H1 (cell line): ENCODE data around the gene CAMK1. TPM values are rescaled to one million over a fixed set of nuclear protein-coding genes. Genes with fewer than 3 reads are reported as not detected.

Experiments used
- CTCF ChIA-PET: fragments of 300-600 bp; sonication (Branson Sonifier 250); formaldehyde crosslinking; loops from one replicate; lab custom pipeline; 2021; ENCODE audit not compliant: partially characterized antibody; lab: Charles Lee
- POLR2A ChIA-PET: fragments of 300-600 bp; sonication (Branson Sonifier 250); formaldehyde crosslinking; loops from one replicate; lab custom pipeline; 2021; ENCODE audit warnings: inconsistent platforms; ENCODE audit not compliant: partially characterized antibody; lab: Charles Lee
- DNase-seq, 2 experiments: peaks; one replicate each; pipeline versions ENCODE4 v3.0.0 to v3.0.0-alpha.2; 2010 to 2022; ENCODE audit warnings: low spot score in 2 of 2, low read depth in 1 of 2, mixed read lengths in 1 of 2
- FAIRE-seq: peaks from 2 replicates; lab custom pipeline; 2011; peaks lifted over from hg19 to GRCh38; lab: Jason Lieb, UNC
- H2AFZ ChIP-seq: 2 replicates; pipeline ENCODE4 v1.8.1; 2012; ENCODE audit warnings: low read length, inconsistent platforms
- H2AK5ac ChIP-seq: 2 replicates; pipeline ENCODE4 v1.6.1; 2013; ENCODE audit warnings: low read depth, low read length
- H2BK120ac ChIP-seq: replicated peaks from 2 replicates; pipeline ENCODE3; 2013; ENCODE audit warnings: low read depth, low read length, inconsistent platforms
- H2BK12ac ChIP-seq: 2 replicates; pipeline ENCODE4 v1.6.1; 2013; ENCODE audit warnings: low read depth, low read length
- H2BK15ac ChIP-seq: 2 replicates; pipeline ENCODE4 v1.6.1; 2013; ENCODE audit warnings: low read length
- H2BK20ac ChIP-seq: 2 replicates; pipeline ENCODE4 v1.6.1; 2013; ENCODE audit warnings: low read length
- H2BK5ac ChIP-seq: 2 replicates; pipeline ENCODE4 v1.6.1; 2013; ENCODE audit warnings: low read depth, low read length
- H3K14ac ChIP-seq: 2 replicates; pipeline ENCODE4 v1.6.1; 2013; ENCODE audit warnings: inconsistent platforms; ENCODE audit not compliant: insufficient read length
- H3K18ac ChIP-seq: 2 replicates; pipeline ENCODE4 v1.6.1; 2013; ENCODE audit warnings: low read length; ENCODE audit errors: extremely low read depth
- H3K23ac ChIP-seq: 2 replicates; pipeline ENCODE4 v1.6.1; 2013; ENCODE audit warnings: inconsistent platforms; ENCODE audit not compliant: insufficient read length
- H3K23me2 ChIP-seq: 2 replicates; pipeline ENCODE4 v1.6.1; 2013; ENCODE audit warnings: low read depth, low read length
- H3K27ac ChIP-seq: 2 replicates; pipeline ENCODE4 v1.6.1; 2011; ENCODE audit warnings: low read depth, low read length, inconsistent platforms
- H3K27me3 ChIP-seq, 4 experiments: replicated peaks in 1 of 4; 1 replicate in 1 of 4; 2 replicates in 3 of 4; pipeline versions ENCODE4 v1.6.1 to v1.8.1; 2011 to 2013; ENCODE audit warnings: low read length in 3 of 4, mild to moderate bottlenecking in 3 of 4, inconsistent platforms in 2 of 4, mixed read lengths in 2 of 4, moderate library complexity in 1 of 4; ENCODE audit not compliant: control insufficient read depth in 3 of 4, insufficient read depth in 3 of 4; ENCODE audit errors: extremely low read depth in 1 of 4
- H3K36me3 ChIP-seq, 4 experiments: 2 replicates each; pipeline versions ENCODE4 v1.6.1 to v1.8.1; 2011 to 2013; ENCODE audit warnings: mild to moderate bottlenecking in 4 of 4, low read length in 3 of 4, moderate library complexity in 2 of 4, control low read depth in 1 of 4, inconsistent platforms in 1 of 4; ENCODE audit not compliant: insufficient read depth in 4 of 4, control insufficient read depth in 2 of 4
- H3K4ac ChIP-seq: replicated peaks from 2 replicates; pipeline ENCODE3; 2013; ENCODE audit warnings: low read length, low read depth, mixed read lengths, inconsistent platforms; ENCODE audit not compliant: insufficient read length
- H3K4me1 ChIP-seq, 4 experiments: replicated peaks in 1 of 4; 1 replicate in 1 of 4; 2 replicates in 3 of 4; pipeline versions ENCODE4 v1.6.1 to v1.8.1; 2011 to 2013; ENCODE audit warnings: low read length in 3 of 4, inconsistent platforms in 2 of 4, mixed read lengths in 1 of 4; ENCODE audit not compliant: insufficient read depth in 4 of 4, control insufficient read depth in 3 of 4
- H3K4me2 ChIP-seq, 2 experiments: 2 replicates each; pipeline versions ENCODE4 v1.6.1 to v1.8.1; 2011 to 2013; ENCODE audit warnings: low read depth in 2 of 2, low read length in 2 of 2, control low read depth in 1 of 2, inconsistent platforms in 1 of 2, mild to moderate bottlenecking in 1 of 2; ENCODE audit not compliant: insufficient read depth in 1 of 2
- H3K4me3 ChIP-seq, 4 experiments: fragments of 200-600, 300-600 bp in 1 of 4; sonication (generic), shearing (Covaris generic), sonication (Bioruptor Twin) in 1 of 4; 2 replicates each; pipeline versions ENCODE4 v1.5.1 to v1.8.1; 2011 to 2016; ENCODE audit warnings: low read length in 4 of 4, low read depth in 3 of 4, control low read depth in 2 of 4, inconsistent platforms in 2 of 4, mild to moderate bottlenecking in 2 of 4, mixed read lengths in 1 of 4, moderate library complexity in 1 of 4; ENCODE audit not compliant: insufficient read depth in 2 of 4; ENCODE audit errors: extremely low read depth in 1 of 4
- H3K56ac ChIP-seq: replicated peaks from 2 replicates; pipeline ENCODE3; 2013; ENCODE audit warnings: low read depth, mild to moderate bottlenecking, mixed read lengths, low read length, inconsistent platforms; ENCODE audit not compliant: insufficient read length
- H3K79me1 ChIP-seq: 2 replicates; pipeline ENCODE4 v1.6.1; 2013; ENCODE audit warnings: low read depth, low read length, control low read depth
- H3K79me2 ChIP-seq, 2 experiments: 2 replicates each; pipeline versions ENCODE4 v1.6.1 to v1.8.1; 2012 to 2013; ENCODE audit warnings: low read length in 2 of 2, mild to moderate bottlenecking in 2 of 2, inconsistent platforms in 1 of 2; ENCODE audit not compliant: insufficient read depth in 2 of 2, control insufficient read depth in 1 of 2
- H3K9ac ChIP-seq, 4 experiments: replicated peaks in 1 of 4; 1 replicate in 1 of 4; 2 replicates in 3 of 4; pipeline versions ENCODE4 v1.6.1 to v1.8.1; 2011 to 2013; ENCODE audit warnings: low read depth in 3 of 4, low read length in 3 of 4, control low read depth in 2 of 4, mild to moderate bottlenecking in 2 of 4, moderate library complexity in 2 of 4, inconsistent platforms in 1 of 4; ENCODE audit errors: extremely low read depth in 1 of 4
- H3K9me3 ChIP-seq, 2 experiments: 2 replicates each; pipeline versions ENCODE4 v1.6.1 to v1.8.1; 2012 to 2013; ENCODE audit warnings: mild to moderate bottlenecking in 2 of 2, moderate library complexity in 2 of 2, control low read depth in 1 of 2, inconsistent platforms in 1 of 2, low read depth in 1 of 2, low read length in 1 of 2, mixed read lengths in 1 of 2; ENCODE audit not compliant: insufficient read depth in 2 of 2
- H4K20me1 ChIP-seq, 2 experiments: replicated peaks in 1 of 2; 2 replicates each; pipeline versions ENCODE3 to v1.8.1; 2011 to 2013; ENCODE audit warnings: inconsistent platforms in 2 of 2, low read length in 2 of 2, mild to moderate bottlenecking in 1 of 2; ENCODE audit not compliant: insufficient read depth in 2 of 2, control insufficient read depth in 1 of 2
- H4K5ac ChIP-seq: 2 replicates; pipeline ENCODE4 v1.6.1; 2013; ENCODE audit warnings: low read length, low read depth, mixed read lengths, inconsistent platforms; ENCODE audit not compliant: insufficient read length
- H4K8ac ChIP-seq: 2 replicates; pipeline ENCODE4 v1.8.0; 2013; ENCODE audit warnings: mild to moderate bottlenecking, moderate library complexity, low read length, inconsistent platforms; ENCODE audit not compliant: insufficient read depth; ENCODE audit errors: extremely low read depth
- H4K91ac ChIP-seq: replicated peaks from 2 replicates; pipeline ENCODE3; 2013; ENCODE audit warnings: low read length, mixed read lengths, inconsistent platforms; ENCODE audit not compliant: insufficient read length
- ATF2 ChIP-seq: IDR thresholded peaks from 2 replicates; pipeline ENCODE4 v1.6.1; 2012; ENCODE audit warnings: low read length, inconsistent platforms
- CBX5 ChIP-seq: fragments of 300-800, 300-1000 bp; sonication (generic); IDR thresholded peaks from 2 replicates; pipeline ENCODE4 v1.7.1; 2016; ENCODE audit warnings: antibody characterized with exemption, low read length, low read depth
- CHD2 ChIP-seq: IDR thresholded peaks from 2 replicates; pipeline ENCODE4 v1.6.1; 2012; ENCODE audit warnings: low read length, improper control_type of control experiment
- CREB1 ChIP-seq: IDR thresholded peaks from 2 replicates; pipeline ENCODE4 v1.6.1; 2012; ENCODE audit warnings: inconsistent platforms
- E2F6 ChIP-seq: IDR thresholded peaks from 2 replicates; pipeline ENCODE4 v1.6.1; 2012; ENCODE audit warnings: inconsistent platforms
- EP300 ChIP-seq, 2 experiments: IDR thresholded peaks; 1 replicate in 1 of 2; 2 replicates in 1 of 2; pipeline ENCODE4 v1.6.1; 2011 to 2012; ENCODE audit warnings: low read depth in 2 of 2, low read length in 2 of 2, mild to moderate bottlenecking in 2 of 2, borderline replicate concordance in 1 of 2, inconsistent platforms in 1 of 2, moderate library complexity in 1 of 2
- JUN ChIP-seq: IDR thresholded peaks from 2 replicates; pipeline ENCODE4 v1.6.1; 2011; ENCODE audit warnings: low read depth, mild to moderate bottlenecking, improper control_type of control experiment, low read length
- KDM5A ChIP-seq: fragments of 200-600 bp; IDR thresholded peaks from 2 replicates; pipeline ENCODE4 v1.7.1; 2012; ENCODE audit warnings: mild to moderate bottlenecking, low read length, inconsistent platforms, mixed read lengths
- MAFK ChIP-seq: IDR thresholded peaks from 2 replicates; pipeline ENCODE4 v1.6.1; 2012; ENCODE audit warnings: low read depth, mild to moderate bottlenecking, improper control_type of control experiment, low read length
- POLR2A ChIP-seq, 2 experiments: IDR thresholded peaks; 1 replicate in 1 of 2; 2 replicates in 1 of 2; pipeline ENCODE4 v1.6.1; 2011; ENCODE audit warnings: low read depth in 2 of 2, low read length in 2 of 2, mild to moderate bottlenecking in 2 of 2; ENCODE audit errors: control extremely low read depth in 1 of 2
- RFX5 ChIP-seq: IDR thresholded peaks from 2 replicates; pipeline ENCODE4 v1.6.1; 2011; ENCODE audit warnings: low read depth, low read length, improper control_type of control experiment, borderline replicate concordance
- SIN3A ChIP-seq, 2 experiments: IDR thresholded peaks in 1 of 2; conservative IDR thresholded peaks in 1 of 2; 2 replicates each; pipeline ENCODE4 v1.6.1; 2011 to 2012; ENCODE audit warnings: low read length in 2 of 2, improper control_type of control experiment in 1 of 2, low read depth in 1 of 2, mild to moderate bottlenecking in 1 of 2
- TCF12 ChIP-seq: IDR thresholded peaks from 2 replicates; pipeline ENCODE4 v1.6.1; 2011; ENCODE audit warnings: low read depth, mild to moderate bottlenecking, low read length
- WGBS, 2 experiments: shearing (Covaris generic) in 1 of 2; methylation state at CpG; one replicate each; pipeline versions ENCODE4 v1.1.6 to v1.1.7; 2013 to 2015; ENCODE audit warnings: low lambda C conversion rate in 2 of 2, mixed read lengths in 2 of 2, inconsistent platforms in 1 of 2, low coverage in 1 of 2, missing lambda C conversion rate in 1 of 2; ENCODE audit not compliant: insufficient replicate concordance in 2 of 2, insufficient coverage in 1 of 2, insufficient read length in 1 of 2; ENCODE audit errors: extremely low coverage in 1 of 2, missing lambda C conversion rate in 1 of 2; 5-methylcytosine and 5-hydroxymethylcytosine counted together
- polyA plus RNA-seq, 7 experiments: library from polyadenylated mRNA; depleted of rRNA in 3 of 7; stranded (reverse) in 5 of 7; unstranded in 2 of 7; fragments of >200 nt in 5 of 7; fragments of 200-250 nt in 2 of 7; gene quantifications; 1 replicate in 5 of 7; 2 replicates in 1 of 7; 4 replicates in 1 of 7; pipeline versions ENCODE4 v1.2.1 to v1.2.3, GENCODE V29; 2011 to 2013; ENCODE audit warnings: missing spikeins in 2 of 7, mixed read lengths in 2 of 7
- total RNA-seq: library from RNA; stranded (reverse); fragmentation: NEBNext Ultra II Directional; extraction: Animal tissue kit (Norgen Biotek cat#: 25700); gene quantifications from 2 replicates; pipeline ENCODE4 v1.2.1, GENCODE V29; 2021

CAMK1 gene
- total and polyA plus RNA-seq, 2 of the 8 experiments (the other 6 are each of a cell fraction or from before 2014, with no cell fraction given), result 4.9 to 5.1 TPM

GRCh38 chr3:9777694-9778021 lies 7.9 kb upstream of the CAMK1 start:
- H2AFZ ChIP-seq, result no peak overlapping the region
- no peaks in the 10 kb centered on the region for H4K20me1 ChIP-seq
- ChIA-PET CTCF (no interaction called here), POLR2A (interaction anchor here (0.6 to 2.8 kb wide), 11 partner anchors 8 to 79 kb away, joined by 3 to 10 read pairs (median 4); partner anchors contain the start of genes ARPC4, BRPF1 and TADA3)
- peaks cover 2 to 12% (median 10%) of the 10 kb centered on the region in 4 experiments; a peak in 6 of 8 replicates for H3K36me3 ChIP-seq
- H2AK5ac ChIP-seq, result no peak overlapping the region
- no peak overlapping the region for H2BK120ac ChIP-seq
- no peak overlapping the region for H3K4me2 ChIP-seq
- no peak overlapping the region for H3K56ac ChIP-seq
- H4K5ac ChIP-seq, result no peak overlapping the region
- no peak overlapping the region for H3K9ac ChIP-seq
- no peak for TF ChIP-seq TCF12
- no peak for TF ChIP-seq EP300 (IDR thresholded peaks at IDR 0.05; ENCODE audit: borderline replicate concordance in 1 of 2, low read depth in 2 of 2, low read length in 2 of 2)
- no peak for TF ChIP-seq MAFK
- TF ChIP-seq JUN, result no peak
- TF ChIP-seq SIN3A (conservative IDR thresholded peaks at IDR 0.05 in 1 of 2, IDR thresholded peaks at IDR 0.05 in 1 of 2; ENCODE audit: low read depth in 1 of 2, low read length in 2 of 2), result no peak
- no peak for TF ChIP-seq RFX5
- no peak for TF ChIP-seq KDM5A
- TF ChIP-seq E2F6, result no peak
- no peak for TF ChIP-seq CREB1
- no peak for TF ChIP-seq CBX5
- no peak for TF ChIP-seq POLR2A (IDR thresholded peaks at IDR 0.05; ENCODE audit: control extremely low read depth in 1 of 2, low read depth in 2 of 2, low read length in 2 of 2)
- TF ChIP-seq ATF2, result no peak
- TF ChIP-seq CHD2, result no peak
- H3K4me3 ChIP-seq, result no peak overlapping the region
- H3K9me3 ChIP-seq, result no peaks in the 10 kb centered on the region
- no peak overlapping the region for H3K4ac ChIP-seq
- DNase-seq, result no peak
- peaks cover 0 to 5% (median 1%) of the 10 kb centered on the region in 4 experiments; a peak in 4 of 7 replicates for H3K27me3 ChIP-seq
- H3K27ac ChIP-seq, result no peak overlapping the region
- H4K8ac ChIP-seq, result no peak overlapping the region
- no peak overlapping the region for H2BK20ac ChIP-seq
- H3K79me1 ChIP-seq, result no peaks in the 10 kb centered on the region
- no peak overlapping the region for H2BK12ac ChIP-seq
- no peak overlapping the region for H2BK15ac ChIP-seq
- H3K79me2 ChIP-seq, result no peaks in the 10 kb centered on the region
- H3K14ac ChIP-seq, result no peak overlapping the region
- no peaks in the 10 kb centered on the region; the same call in 1 of the 2 replicates for H3K23me2 ChIP-seq
- no peak overlapping the region for H3K18ac ChIP-seq
- H2BK5ac ChIP-seq, result no peak overlapping the region
- H4K91ac ChIP-seq, result no peak overlapping the region
- no peaks in the 10 kb centered on the region for H3K4me1 ChIP-seq
- WGBS, 2 experiments, result 77% methylated on average over 1 of the region's 1 CpG; no CpG with 5 or more reads in 1 of the 2 experiments
- H3K23ac ChIP-seq, result no peak overlapping the region
- FAIRE-seq, result no peak
